ENCODE data around the gene CACNA2D3. TPM values are rescaled to one million over a fixed set of nuclear protein-coding genes. Genes with fewer than 3 reads are reported as not detected.
"Not testable (repeated sequence)": the region's sequence is repeated elsewhere in the genome, so short reads cannot be mapped to it uniquely, and the experiment has no call there.

Gene CACNA2D3
- total RNA-seq, 1 donor from 2014 or later: 1.3 TPM

- H3K4me3 ChIP-seq (ENCODE audit: low read depth, low read length): no peak overlapping the region
- DNase-seq (ENCODE audit: low read depth): no peak
- no peak for TF ChIP-seq CTCF (conservative IDR thresholded peaks at IDR 0.05; ENCODE audit: low read depth, low read length)
Measured at GRCh38 chr3:54086652-54087405, 35.5 kb upstream of the CACNA2D3 start.

- no peak for DNase-seq (ENCODE audit: low read depth)
- H3K4me3 ChIP-seq (ENCODE audit: low read depth, low read length): peak overlapping the region; percentile 51
- no peak for TF ChIP-seq CTCF (conservative IDR thresholded peaks at IDR 0.05; ENCODE audit: low read depth, low read length)
Measured at GRCh38 chr3:54087581-54088410, 34.6 kb upstream of the CACNA2D3 start.

- no peak for TF ChIP-seq CTCF (conservative IDR thresholded peaks at IDR 0.05; ENCODE audit: low read depth, low read length)
Measured at GRCh38 chr3:54093491-54094248, 28.7 kb upstream of the CACNA2D3 start.

GRCh38 chr3:54094926-54095325 lies 27.4 kb upstream of the CACNA2D3 start:
- H3K4me3 ChIP-seq (ENCODE audit: low read depth, low read length): no peak overlapping the region
- TF ChIP-seq CTCF (conservative IDR thresholded peaks at IDR 0.05; ENCODE audit: low read depth, low read length): no peak
- DNase-seq (ENCODE audit: low read depth): no peak

More at GRCh38 chr3:54093491-54094248, 28.7 kb upstream of the CACNA2D3 start:
- DNase-seq (ENCODE audit: low read depth): no peak
- H3K4me3 ChIP-seq (ENCODE audit: low read depth, low read length): no peak overlapping the region

GRCh38 chr3:54099381-54099780 lies 23.0 kb upstream of the CACNA2D3 start:
- no peak for DNase-seq (ENCODE audit: low read depth)
- H3K4me3 ChIP-seq (ENCODE audit: low read depth, low read length): no peak overlapping the region
- TF ChIP-seq CTCF (conservative IDR thresholded peaks at IDR 0.05; ENCODE audit: low read depth, low read length): no peak

GRCh38 chr3:54104084-54104483 lies 18.3 kb upstream of the CACNA2D3 start:
- TF ChIP-seq CTCF (conservative IDR thresholded peaks at IDR 0.05; ENCODE audit: low read depth, low read length): no peak
- H3K4me3 ChIP-seq (ENCODE audit: low read depth, low read length): no peak overlapping the region
- DNase-seq (ENCODE audit: low read depth): no peak

- not testable (repeated sequence) for DNase-seq (ENCODE audit: low read depth); H3K4me3 ChIP-seq (ENCODE audit: low read depth, low read length)
Measured at GRCh38 chr3:54116129-54116528, 6.2 kb upstream of the CACNA2D3 start.

Data from epithelial cell of proximal tubule (primary cell).